ENCODE data around the gene CD247. TPM values are rescaled to one million over a fixed set of nuclear protein-coding genes. Genes with fewer than 3 reads are reported as not detected.

The CD247 gene
- not detected in 2 replicates for total RNA-seq

GRCh38 chr1:167518331-167518700 is at the start of gene CD247:
CD247 (minus strand) TSS chr1:167518529; CDS start chr1:167518465, 64 bp downstream.

DNA sequence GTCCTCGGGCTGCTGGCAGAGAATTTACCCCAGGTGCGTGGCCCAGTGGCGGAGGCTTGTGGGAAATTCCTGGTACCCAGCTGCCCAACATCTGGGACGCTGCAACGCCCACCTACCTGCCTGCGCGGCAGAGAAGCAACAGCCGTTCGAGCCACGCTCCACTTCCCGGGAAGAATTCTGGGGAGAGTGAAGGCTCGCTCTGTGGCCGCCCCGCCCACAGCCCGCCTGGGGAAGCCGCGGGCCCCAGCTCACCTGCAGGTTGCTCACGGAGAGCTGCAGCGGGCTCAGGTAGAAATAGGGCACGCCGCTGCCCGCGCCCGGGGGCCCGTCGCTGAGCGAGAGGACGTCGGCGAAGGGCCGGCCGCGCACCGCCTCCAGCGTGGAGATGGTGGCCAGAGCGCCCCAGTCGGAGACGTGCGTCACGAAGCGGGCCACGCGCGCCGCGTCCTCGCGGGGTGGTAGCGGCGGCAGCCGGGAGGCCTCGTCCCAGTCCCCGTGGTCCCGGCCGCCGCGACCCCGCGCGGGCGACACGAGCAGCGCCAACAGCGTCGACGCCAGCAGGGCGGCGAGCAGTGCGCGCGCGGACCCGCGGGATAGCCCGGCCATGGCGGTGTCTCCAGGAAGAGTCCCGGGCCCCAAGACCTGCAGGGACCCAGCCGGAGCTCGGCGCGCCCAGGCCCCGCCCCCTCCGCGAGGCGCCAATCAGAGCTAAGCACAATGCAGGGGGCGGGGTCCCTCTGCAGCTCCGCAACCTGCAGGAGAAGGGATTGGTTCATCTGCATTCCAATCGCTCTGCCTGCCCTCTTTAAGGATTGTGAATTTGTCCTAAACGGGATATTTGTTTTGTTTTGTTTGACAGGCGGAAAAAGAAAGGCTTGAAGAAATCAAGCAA is 35.1 kb upstream of the CD247 start, which contains the start of gene CREG1:
Gene CREG1 (minus strand): TSS at position 627 of the 892 bp plus-strand sequence.

Other genes starting within 250 kb of the CD247 start
- gene CREG1, start 35.2 kb upstream of the CD247 start, total RNA-seq = 73.6 and 81.1 TPM in 2 replicates
- gene RCSD1, start 111.7 kb upstream of the CD247 start, total RNA-seq = 2.5 and 3.5 TPM in 2 replicates
- 66.7 and 73.5 TPM in 2 replicates for gene MPZL1, start 203.5 kb upstream of the CD247 start, total RNA-seq